ENCODE results near the gene CD96. TPM values are rescaled to one million over a fixed set of nuclear protein-coding genes. Genes with fewer than 3 reads are reported as not detected.

Gene CD96
- total and polyA plus RNA-seq, 12 donors = 0.22 to 5.6 (median 0.90) TPM; not detected in 1

DNA sequence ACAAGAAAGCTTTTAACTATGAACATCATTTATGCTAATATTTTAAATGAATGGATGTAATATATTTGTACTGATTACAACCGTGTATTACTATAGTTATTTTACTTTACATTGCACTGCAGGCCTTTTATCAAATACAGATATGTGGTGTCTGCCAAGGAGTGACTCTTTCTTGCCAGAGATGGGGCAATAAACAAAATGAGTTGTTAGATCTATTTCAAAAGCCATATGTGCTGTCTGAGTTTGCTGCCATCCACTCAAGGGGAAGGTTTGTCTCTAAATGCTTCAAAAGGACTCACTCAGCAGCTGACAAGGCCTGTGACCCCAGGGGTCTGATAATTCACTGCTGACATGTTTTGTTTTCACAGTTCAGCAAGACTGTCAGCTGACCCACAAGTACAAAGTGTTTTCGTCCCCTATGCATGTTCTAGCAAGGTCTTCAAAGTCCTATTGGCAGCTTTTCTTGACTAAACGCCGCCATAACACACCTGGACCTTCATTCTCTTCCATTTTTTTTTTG lies 94.4 kb downstream of the CD96 start:
- Histone ChIP-seq H3K27ac (no peak overlapping the region), H3K27me3 (no peaks in the 10 kb centered on the region), H3K4me3 (no peak overlapping the region), H3K36me3 (replicated peaks in 1 of 2) (no peaks in the 10 kb centered on the region), H3K4me1 (replicated peaks in 1 of 2) (no peaks in the 10 kb centered on the region), H3K9me3 (replicated peaks in 1 of 3) (no peaks in the 10 kb centered on the region)
- no peak for TF ChIP-seq POLR2A (IDR thresholded peaks at IDR 0.05)
- TF ChIP-seq, protein P1, sequence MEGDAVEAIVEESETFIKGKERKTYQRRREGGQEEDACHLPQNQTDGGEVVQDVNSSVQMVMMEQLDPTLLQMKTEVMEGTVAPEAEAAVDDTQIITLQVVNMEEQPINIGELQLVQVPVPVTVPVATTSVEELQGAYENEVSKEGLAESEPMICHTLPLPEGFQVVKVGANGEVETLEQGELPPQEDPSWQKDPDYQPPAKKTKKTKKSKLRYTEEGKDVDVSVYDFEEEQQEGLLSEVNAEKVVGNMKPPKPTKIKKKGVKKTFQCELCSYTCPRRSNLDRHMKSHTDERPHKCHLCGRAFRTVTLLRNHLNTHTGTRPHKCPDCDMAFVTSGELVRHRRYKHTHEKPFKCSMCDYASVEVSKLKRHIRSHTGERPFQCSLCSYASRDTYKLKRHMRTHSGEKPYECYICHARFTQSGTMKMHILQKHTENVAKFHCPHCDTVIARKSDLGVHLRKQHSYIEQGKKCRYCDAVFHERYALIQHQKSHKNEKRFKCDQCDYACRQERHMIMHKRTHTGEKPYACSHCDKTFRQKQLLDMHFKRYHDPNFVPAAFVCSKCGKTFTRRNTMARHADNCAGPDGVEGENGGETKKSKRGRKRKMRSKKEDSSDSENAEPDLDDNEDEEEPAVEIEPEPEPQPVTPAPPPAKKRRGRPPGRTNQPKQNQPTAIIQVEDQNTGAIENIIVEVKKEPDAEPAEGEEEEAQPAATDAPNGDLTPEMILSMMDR (IDR thresholded peaks at IDR 0.05) = no peak
- 55 to 67% (median 64%) methylated on average over 4 of the region's 4 CpGs for WGBS, 4 donors
- intact Hi-C loops (cut with DNase I) = no loop called here
- DNase-seq = no peak

DNA sequence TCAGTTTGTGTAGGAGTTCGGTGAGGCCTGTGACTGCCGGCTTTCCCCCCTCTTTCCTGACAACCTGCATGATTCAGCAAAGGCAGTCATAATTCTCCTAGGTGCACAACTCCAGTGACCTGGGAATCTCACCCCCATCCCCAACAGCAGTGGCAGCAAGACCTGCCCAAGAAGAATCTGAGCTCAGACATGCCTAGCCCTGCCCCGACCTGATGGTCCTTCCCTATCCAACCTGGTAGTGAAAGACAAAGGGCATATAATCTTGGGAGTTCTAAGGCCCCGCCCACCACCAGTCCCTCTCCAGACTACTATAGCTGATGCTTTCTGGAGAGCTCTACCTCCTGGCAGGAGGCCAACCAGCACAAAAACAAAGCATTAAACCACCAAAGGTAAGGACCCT lies 97.3 kb downstream of the CD96 start:
- intact Hi-C loops (cut with DNase I) = no loop called here

GRCh38 chr3:111648991-111649579 lies 107.1 kb downstream of the CD96 start:
- Histone ChIP-seq H3K4me1 (replicated peaks in 1 of 2) (no peaks in the 10 kb centered on the region), H3K27ac (no peak overlapping the region), H3K27me3 (peaks cover 5% of the 10 kb centered on the region), H3K36me3 (replicated peaks in 1 of 2) (no peaks in the 10 kb centered on the region), H3K9me3 (replicated peaks in 1 of 3) (no peaks in the 10 kb centered on the region), H3K4me3 (no peak overlapping the region)
- TF ChIP-seq, protein P1 (IDR thresholded peaks at IDR 0.05) = no peak
- TF ChIP-seq POLR2A (IDR thresholded peaks at IDR 0.05) = no peak
- no peak for DNase-seq
- intact Hi-C loops (cut with DNase I) = no loop called here
- 51 to 71% (median 64%) methylated on average over 3 of the region's 3 CpGs for WGBS, 4 donors

More for the DNA sequence above, 97.3 kb downstream of the CD96 start:
- no peaks in the 10 kb centered on the region for H3K9me3 ChIP-seq (replicated peaks in 1 of 3)
- WGBS, 4 donors = 83 to 95% (median 88%) methylated on average over 4 of the region's 4 CpGs
- no peaks in the 10 kb centered on the region for H3K27me3 ChIP-seq
- no peak overlapping the region for H3K27ac ChIP-seq
- H3K4me1 ChIP-seq (replicated peaks in 1 of 2) = no peaks in the 10 kb centered on the region
- TF ChIP-seq, protein P1 (IDR thresholded peaks at IDR 0.05) = no peak
- TF ChIP-seq POLR2A (IDR thresholded peaks at IDR 0.05) = no peak
- H3K36me3 ChIP-seq (replicated peaks in 1 of 2) = no peaks in the 10 kb centered on the region
- DNase-seq = no peak
- no peak overlapping the region for H3K4me3 ChIP-seq

- WGBS, 4 donors = 50 to 61% (median 55%) methylated on average over 4 of the region's 4 CpGs
- H3K4me3 ChIP-seq = no peak overlapping the region
- no peak overlapping the region for H3K27ac ChIP-seq
- intact Hi-C loops (cut with DNase I) = no loop called here
- TF ChIP-seq POLR2A (IDR thresholded peaks at IDR 0.05) = no peak
- TF ChIP-seq, protein P1 (IDR thresholded peaks at IDR 0.05) = no peak
- H3K36me3 ChIP-seq (replicated peaks in 1 of 2) = no peaks in the 10 kb centered on the region
- DNase-seq = no peak
- H3K4me1 ChIP-seq (replicated peaks in 1 of 2) = no peaks in the 10 kb centered on the region
- H3K27me3 ChIP-seq = peaks cover 5% of the 10 kb centered on the region
- no peaks in the 10 kb centered on the region for H3K9me3 ChIP-seq (replicated peaks in 1 of 3)
Measured at GRCh38 chr3:111650378-111651275, 108.6 kb downstream of the CD96 start.

Data from adrenal gland (tissue), 12 donors.